ENCODE measurements around the gene MKRN2. TPM values are rescaled to one million over a fixed set of nuclear protein-coding genes. Genes with fewer than 3 reads are reported as not detected.

The MKRN2 gene
- total RNA-seq (ENCODE audit: low replicate concordance) = 27.6 and 32.2 TPM in 2 replicates

GRCh38 chr3:12556690-12557472 is at the start of gene MKRN2:
MKRN2 (plus strand) TSS chr3:12557087; CDS start chr3:12557151, 64 bp downstream.

GRCh38 chr3:12545473-12545791 is 11.5 kb upstream of the MKRN2 start, which contains the start of gene MKRN2OS:
MKRN2OS (minus strand) TSS chr3:12545499; CDS start chr3:12545464, 35 bp downstream.

Other genes with a start within 250 kb of the MKRN2 start
- gene TSEN2, start 72.6 kb upstream of the MKRN2 start, total RNA-seq (ENCODE audit: low replicate concordance) = 10.8 and 18.7 TPM in 2 replicates
- gene MKRN2OS, start 11.6 kb upstream of the MKRN2 start, total RNA-seq (ENCODE audit: low replicate concordance) = not detected in 2 replicates
- gene RAF1, start 107.0 kb downstream of the MKRN2 start, total RNA-seq (ENCODE audit: low replicate concordance) = 79.9 and 91.5 TPM in 2 replicates
- gene TMEM40, start 202.2 kb downstream of the MKRN2 start, total RNA-seq (ENCODE audit: low replicate concordance) = not detected in 2 replicates
- gene CAND2, start 239.6 kb downstream of the MKRN2 start, total RNA-seq (ENCODE audit: low replicate concordance) = 0.83 and 4.8 TPM in 2 replicates

All from smooth muscle cell of the coronary artery (primary cell).